Adipocyte (in vitro differentiated cells): ENCODE data around the gene PATE4.
"Not testable (repeated sequence)": the region's sequence is repeated elsewhere in the genome, so short reads cannot be mapped to it uniquely, and the experiment has no call there.

Experiments used
- DNase-seq: peaks from one replicate; pipeline ENCODE4 v3.0.0-alpha.2; 2015; ENCODE audit warnings: low read depth
- H3K27me3 ChIP-seq: replicated peaks from 2 replicates; pipeline ENCODE4 v1.7.0; 2013; ENCODE audit warnings: mild to moderate bottlenecking, low read length, moderate library complexity; ENCODE audit not compliant: control insufficient read depth, insufficient read depth
- H3K36me3 ChIP-seq: 2 replicates; pipeline ENCODE4 v1.7.0; 2013; ENCODE audit warnings: low read length, mild to moderate bottlenecking, moderate library complexity; ENCODE audit not compliant: control insufficient read depth, insufficient read depth, severe bottlenecking
- H3K4me1 ChIP-seq: 2 replicates; pipeline ENCODE4 v1.7.0; 2013; ENCODE audit warnings: mild to moderate bottlenecking, low read length, moderate library complexity; ENCODE audit not compliant: control insufficient read depth, insufficient read depth
- H3K4me3 ChIP-seq: 2 replicates; pipeline ENCODE4 v1.7.0; 2013; ENCODE audit warnings: mild to moderate bottlenecking, low read length, moderate library complexity
- H3K9ac ChIP-seq: 2 replicates; pipeline ENCODE4 v1.7.0; 2013; ENCODE audit warnings: mild to moderate bottlenecking, low read length, moderate library complexity
- H3K9me3 ChIP-seq: 2 replicates; pipeline ENCODE4 v1.7.0; 2013; ENCODE audit warnings: mild to moderate bottlenecking, low read length, moderate library complexity; ENCODE audit not compliant: control insufficient read depth

PATE4 gene

DNA sequence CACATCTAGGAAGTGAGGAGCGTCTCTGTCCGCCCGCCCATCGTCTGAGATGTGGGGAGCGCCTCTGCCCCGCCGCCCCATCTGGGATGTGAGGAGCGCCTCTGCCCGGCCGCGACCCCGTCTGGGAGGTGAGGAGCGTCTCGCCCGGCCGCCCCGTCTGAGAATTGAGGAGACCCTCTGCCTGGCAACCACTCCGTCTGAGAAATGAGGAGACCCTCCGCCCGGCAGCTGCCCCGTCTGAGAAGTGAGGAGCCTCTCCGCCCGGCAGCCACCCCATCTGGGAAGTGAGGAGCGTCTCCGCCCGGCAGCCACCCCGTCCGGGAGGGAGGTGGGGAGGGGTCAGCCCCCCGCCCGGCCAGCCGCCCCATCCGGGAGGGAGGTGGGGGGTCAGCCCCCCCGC, 29.7 kb downstream of the PATE4 start:
- not testable (repeated sequence) for H3K4me3 ChIP-seq, DNase-seq, H3K4me1 ChIP-seq, H3K9ac ChIP-seq, H3K36me3 ChIP-seq, H3K9me3 ChIP-seq, H3K27me3 ChIP-seq

DNA sequence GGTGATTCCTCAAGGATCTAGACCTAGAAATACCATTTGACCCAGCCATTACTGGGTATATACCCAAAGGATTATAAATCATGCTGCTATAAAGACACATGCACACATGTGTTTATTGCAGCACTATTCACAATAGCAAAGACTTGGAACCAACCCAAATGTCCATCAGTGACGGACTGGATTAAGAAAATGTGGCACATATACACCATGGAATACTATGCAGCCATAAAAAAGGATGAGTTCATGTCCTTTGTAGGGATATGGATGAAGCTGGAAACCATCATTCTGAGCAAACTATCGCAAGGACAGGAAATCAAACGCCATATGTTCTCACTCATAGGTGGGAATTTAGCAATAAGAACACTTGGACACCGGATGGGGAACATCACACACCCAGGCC, 32.2 kb downstream of the PATE4 start:
- H3K9me3 ChIP-seq, H3K4me1 ChIP-seq, DNase-seq, H3K27me3 ChIP-seq, H3K4me3 ChIP-seq, H3K9ac ChIP-seq, H3K36me3 ChIP-seq: not testable (repeated sequence)

DNA sequence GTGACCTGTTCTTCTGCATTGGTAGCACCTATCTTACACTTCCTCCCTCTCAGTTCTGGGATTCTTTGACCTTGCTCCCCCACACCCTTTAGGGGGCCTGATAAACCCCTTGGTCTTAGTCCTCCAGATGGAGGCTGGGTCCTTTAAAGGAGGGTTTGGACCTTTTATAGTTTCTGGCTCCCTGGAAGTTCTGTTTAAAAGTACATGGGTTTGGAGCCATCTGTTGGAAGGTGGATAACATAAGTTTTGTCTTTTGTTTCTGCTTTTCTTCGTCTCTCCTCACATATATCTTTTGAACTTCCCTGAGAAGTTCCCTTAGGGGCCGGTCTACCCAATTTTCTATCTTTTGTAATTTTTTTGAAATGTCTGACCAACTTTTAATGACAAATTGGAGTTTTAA, 36.4 kb downstream of the PATE4 start:
- H3K36me3 ChIP-seq = no peaks in the 10 kb centered on the region
- no peak overlapping the region for H3K4me3 ChIP-seq
- H3K9ac ChIP-seq = no peak overlapping the region
- no peaks in the 10 kb centered on the region for H3K27me3 ChIP-seq
- DNase-seq = no peak
- H3K4me1 ChIP-seq = no peaks in the 10 kb centered on the region
- no peaks in the 10 kb centered on the region for H3K9me3 ChIP-seq

DNA sequence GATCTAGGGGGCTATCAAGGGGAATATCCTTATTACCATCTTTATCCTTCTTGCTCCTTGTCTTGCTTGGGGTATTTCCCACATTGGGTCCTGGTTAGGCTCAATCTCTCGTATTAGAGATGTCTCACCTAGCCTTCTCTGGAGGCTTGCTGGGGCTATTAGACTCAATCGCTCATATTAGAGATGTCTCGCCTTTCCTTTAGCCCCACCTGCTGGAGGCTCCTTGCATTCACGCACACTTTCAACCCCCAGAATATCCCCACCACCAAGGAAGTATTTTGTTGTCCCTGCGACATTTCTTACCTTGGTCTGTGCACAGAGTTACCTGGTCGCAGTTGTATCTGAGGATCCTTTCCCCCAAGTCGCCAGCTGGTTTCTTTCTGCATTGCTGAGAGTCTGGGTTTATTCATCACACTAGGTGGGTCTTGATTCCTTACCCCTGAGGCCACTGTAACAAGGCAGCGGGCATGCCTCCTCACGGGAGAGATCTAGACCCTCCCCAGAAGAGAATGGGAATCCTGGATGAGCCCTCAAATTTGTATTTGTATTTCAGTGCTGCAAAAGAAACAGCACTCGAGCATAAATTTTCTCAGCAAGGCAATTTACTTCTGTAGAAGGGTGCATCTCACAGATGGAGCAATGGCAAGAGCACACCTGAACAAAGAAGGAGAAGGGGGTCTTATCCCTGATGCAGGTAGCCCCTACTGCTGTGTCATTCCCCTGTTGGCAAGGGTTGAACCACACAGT, 38.4 kb downstream of the PATE4 start:
- Histone ChIP-seq H3K4me1 (no peaks in the 10 kb centered on the region), H3K9ac (no peak overlapping the region), H3K9me3 (no peaks in the 10 kb centered on the region), H3K27me3 (no peaks in the 10 kb centered on the region), H3K36me3 (no peaks in the 10 kb centered on the region), H3K4me3 (no peak overlapping the region)
- peak; percentile 48 for DNase-seq

DNA sequence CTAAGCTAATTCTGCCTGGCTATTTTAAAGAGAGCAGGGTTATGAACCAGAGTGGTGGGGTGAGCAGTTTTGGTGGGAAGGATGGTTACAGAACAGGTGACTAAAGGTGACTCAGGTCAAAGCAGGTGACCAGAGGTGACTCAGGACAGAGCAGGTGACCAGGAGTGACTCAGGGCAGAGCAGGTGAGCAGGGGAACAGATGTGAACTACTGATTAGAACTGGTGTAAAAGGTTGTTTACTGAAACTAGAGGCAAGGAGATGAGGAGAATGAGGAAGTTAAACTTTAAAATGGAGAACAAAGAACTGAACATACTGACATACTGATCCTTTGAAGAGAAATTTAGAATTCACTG, 39.0 kb downstream of the PATE4 start:
- Histone ChIP-seq H3K9ac (no peak overlapping the region), H3K9me3 (no peaks in the 10 kb centered on the region), H3K27me3 (no peaks in the 10 kb centered on the region), H3K4me3 (no peak overlapping the region), H3K36me3 (no peaks in the 10 kb centered on the region), H3K4me1 (no peaks in the 10 kb centered on the region)
- no peak for DNase-seq

DNA sequence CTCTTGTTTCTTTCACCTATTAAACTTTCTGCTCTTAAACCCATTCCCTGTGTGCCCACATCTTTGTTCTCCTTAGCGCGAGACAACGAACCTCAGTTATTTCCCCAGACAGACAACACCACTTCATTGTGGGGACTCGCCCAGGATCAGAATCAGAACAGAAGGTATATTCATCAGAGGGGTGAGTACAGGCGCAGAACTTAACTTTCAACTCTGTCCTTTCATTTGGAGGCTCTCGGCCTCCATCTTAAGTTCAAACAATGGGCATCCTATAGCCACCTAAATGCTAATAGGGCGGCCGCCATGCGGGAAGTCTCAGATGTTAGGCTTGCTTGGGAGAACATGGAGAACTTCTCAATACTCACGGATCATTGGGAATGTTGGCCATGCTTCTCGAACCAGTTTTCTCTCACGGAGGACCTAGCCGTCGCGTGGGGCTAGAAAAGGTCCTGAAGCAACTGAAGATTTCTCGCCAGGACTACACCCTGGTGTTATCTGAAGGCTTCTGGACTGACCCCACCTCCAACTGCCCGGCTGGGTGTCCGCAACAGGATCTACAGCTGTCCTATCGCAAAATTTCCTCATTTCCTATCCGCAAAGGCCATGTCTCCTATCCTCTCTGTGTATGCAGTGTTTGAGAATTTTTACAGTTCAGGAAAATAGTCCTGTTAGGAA, 40.9 kb downstream of the PATE4 start:
- no peaks in the 10 kb centered on the region for H3K36me3 ChIP-seq
- no peak for DNase-seq

DNA sequence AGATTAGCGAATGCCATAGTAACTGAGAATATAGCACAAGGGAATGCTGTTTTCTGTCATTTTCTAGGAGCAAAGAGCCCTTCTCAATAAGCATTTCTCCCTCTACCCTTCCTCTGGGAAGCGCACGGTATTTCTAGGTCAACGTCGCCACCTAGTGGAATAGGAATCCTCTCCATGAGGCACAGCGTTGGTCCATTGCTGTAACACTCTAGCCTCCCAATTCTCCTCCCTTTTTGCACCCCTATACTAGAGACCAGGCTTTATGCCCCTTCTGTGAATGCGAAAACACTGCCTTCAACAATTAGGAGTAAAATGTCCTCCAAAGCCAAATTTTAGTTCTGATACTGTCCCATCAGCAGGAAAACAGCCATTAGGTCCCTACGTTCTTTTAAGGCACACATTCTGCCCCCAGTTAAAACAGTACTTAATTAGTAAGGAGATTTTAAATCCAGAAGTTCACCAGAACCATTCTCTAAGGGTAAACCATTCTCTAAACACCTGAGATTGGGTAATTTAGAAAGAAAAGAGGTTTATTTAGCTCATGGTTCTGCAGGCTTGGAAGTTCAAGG, 41.5 kb downstream of the PATE4 start:
- H3K36me3 ChIP-seq = no peaks in the 10 kb centered on the region
- no peaks in the 10 kb centered on the region for H3K27me3 ChIP-seq
- no peaks in the 10 kb centered on the region for H3K9me3 ChIP-seq
- H3K9ac ChIP-seq = peak overlapping the region; percentile 27
- peak; percentile 89 for DNase-seq
- no peaks in the 10 kb centered on the region for H3K4me1 ChIP-seq
- peak overlapping the region; percentile 69 for H3K4me3 ChIP-seq

More for the DNA sequence above, 40.9 kb downstream of the PATE4 start:
- Histone ChIP-seq H3K4me3 (peak overlapping the region; percentile 69), H3K4me1 (no peaks in the 10 kb centered on the region), H3K9ac (peak overlapping the region; percentile 27), H3K9me3 (no peaks in the 10 kb centered on the region), H3K27me3 (no peaks in the 10 kb centered on the region)

DNA sequence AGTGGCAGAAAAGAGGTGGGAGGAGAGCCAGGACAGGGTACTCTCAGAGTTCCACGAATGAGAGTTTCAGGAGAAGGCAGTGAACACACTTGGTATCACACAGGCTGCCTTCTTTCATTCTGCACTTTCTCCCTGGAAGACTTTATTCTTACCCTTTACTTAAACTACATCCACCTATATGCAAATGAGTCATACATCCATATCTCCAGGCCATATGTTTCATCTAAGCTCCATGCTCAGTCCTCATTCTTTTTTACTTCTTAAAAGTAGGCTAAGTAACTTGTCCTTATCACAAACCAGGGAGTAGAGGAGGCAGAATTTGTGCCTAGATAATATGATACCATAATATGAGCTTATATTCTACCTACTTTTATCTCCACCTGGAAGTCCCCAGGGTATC, 48.2 kb downstream of the PATE4 start:
- no peak for DNase-seq
- Histone ChIP-seq H3K4me3 (no peak overlapping the region), H3K9me3 (no peaks in the 10 kb centered on the region), H3K27me3 (no peaks in the 10 kb centered on the region), H3K9ac (no peak overlapping the region), H3K4me1 (no peaks in the 10 kb centered on the region), H3K36me3 (no peaks in the 10 kb centered on the region)

DNA sequence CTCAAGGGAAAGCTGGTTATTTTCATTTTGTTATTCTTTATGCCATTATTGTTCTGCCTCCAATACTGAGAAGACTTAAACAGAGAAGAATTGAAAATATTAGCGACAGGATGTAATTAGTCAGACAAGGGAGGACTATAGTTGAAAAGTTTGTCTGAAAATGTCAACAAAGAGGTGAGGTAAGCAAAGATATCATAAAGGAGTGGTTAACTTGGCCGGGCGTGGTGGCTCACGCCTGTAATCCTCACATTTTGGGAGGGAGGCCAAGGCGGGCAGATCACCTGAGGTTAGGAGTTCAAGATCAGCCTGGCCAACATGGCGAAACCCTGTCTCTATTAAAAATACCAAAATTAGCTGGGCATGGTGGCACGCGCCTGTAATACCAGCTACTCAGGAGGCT, 50.3 kb downstream of the PATE4 start:
- H3K4me3 ChIP-seq = no peak overlapping the region
- no peak overlapping the region for H3K9ac ChIP-seq
- peaks cover 7% of the 10 kb centered on the region for H3K4me1 ChIP-seq
- H3K9me3 ChIP-seq = no peaks in the 10 kb centered on the region
- DNase-seq = no peak
- no peaks in the 10 kb centered on the region for H3K27me3 ChIP-seq
- H3K36me3 ChIP-seq = no peaks in the 10 kb centered on the region

DNA sequence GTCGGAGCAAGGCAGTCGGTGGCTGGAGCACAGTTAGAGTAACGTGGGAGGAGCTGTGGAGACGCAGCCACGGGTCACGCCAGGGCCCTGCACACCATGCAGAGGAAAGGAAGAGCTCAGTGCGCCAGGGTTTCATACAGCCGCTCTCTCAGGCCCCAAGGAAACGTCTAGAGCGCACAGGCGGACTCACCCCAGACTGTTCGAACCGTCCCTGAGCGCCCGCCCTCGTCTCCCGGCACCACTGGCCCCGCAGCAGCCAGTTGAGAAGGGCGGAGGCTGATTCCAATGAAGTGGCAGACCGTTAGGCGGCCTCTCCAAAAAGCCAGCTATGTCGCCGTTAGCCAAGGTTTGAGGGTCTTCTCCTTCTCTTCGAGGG, 53.9 kb downstream of the PATE4 start:
- H3K4me3 ChIP-seq = peak overlapping the region; percentile 90
- H3K9ac ChIP-seq = peak overlapping the region; percentile 92
- no peaks in the 10 kb centered on the region for H3K27me3 ChIP-seq
- H3K36me3 ChIP-seq = no peaks in the 10 kb centered on the region
- H3K4me1 ChIP-seq = peaks cover 16% of the 10 kb centered on the region
- no peak for DNase-seq
- no peaks in the 10 kb centered on the region for H3K9me3 ChIP-seq

DNA sequence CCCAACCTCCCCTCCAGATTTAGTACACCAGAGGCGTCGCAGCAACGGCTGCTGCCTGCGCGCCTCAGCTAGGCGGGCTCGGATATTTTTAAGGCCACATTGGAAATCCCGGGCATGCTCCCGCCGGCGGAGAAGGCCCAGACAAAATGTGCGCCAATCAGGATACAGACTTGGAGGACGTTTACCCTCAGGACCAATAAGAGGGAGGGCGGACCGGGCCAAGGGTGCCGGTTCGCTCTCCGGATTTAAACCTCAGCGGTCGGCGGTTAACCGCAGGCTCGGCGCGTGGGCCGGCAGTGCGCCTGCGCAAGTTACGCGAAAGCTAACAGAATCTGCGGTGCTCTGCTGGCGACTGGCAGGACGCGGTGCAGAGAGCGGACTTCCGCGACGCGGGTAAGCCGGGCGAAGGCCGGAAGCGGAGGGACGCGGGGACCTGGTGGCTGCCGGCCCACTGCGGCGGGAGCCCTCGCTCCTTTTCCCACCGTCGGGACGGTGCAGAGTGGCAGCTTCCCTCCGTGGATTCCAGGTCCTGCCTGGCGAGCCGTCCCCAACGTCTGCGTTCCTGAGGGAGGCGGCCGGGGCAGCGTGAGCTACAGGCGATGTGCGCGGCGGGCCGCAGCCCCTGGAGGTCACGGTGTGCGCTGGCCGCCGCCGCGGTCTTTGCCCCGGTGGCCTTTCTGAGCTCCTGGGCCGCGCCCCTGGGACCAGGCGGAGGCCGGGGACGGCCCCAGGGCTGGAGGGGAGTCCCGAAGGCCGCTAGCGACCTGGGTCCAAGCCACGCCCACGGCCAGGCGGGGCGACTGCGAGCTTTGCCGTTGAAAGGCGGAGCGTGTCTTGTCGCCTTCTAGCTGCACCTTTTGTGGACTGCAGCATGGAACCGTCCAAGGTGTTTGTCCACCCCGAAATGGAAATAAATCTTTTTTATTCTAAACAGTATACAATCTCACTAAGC, 54.5 kb downstream of the PATE4 start, which contains the start of gene HYLS1:
HYLS1 (plus strand) TSS at position 296 of the 952 bp plus-strand sequence. CDS start 11,701 bp downstream, outside the sequence.
- Histone ChIP-seq H3K9me3 (no peaks in the 10 kb centered on the region), H3K36me3 (peaks cover under 1% of the 10 kb centered on the region), H3K9ac (peak within 1 kb of the TSS; percentile 92), H3K27me3 (no peaks in the 10 kb centered on the region), H3K4me1 (peaks cover 22% of the 10 kb centered on the region), H3K4me3 (peak within 1 kb of the TSS; percentile 90)
- DNase-seq = peak; percentile 97
